Esophagus squamous epithelium (tissue), 4 donors: ENCODE results near the gene ZNRF3.

Experiments used
- CTCF ChIP-seq, 6 experiments: fragments of 450-650 bp in 4 of 6; fragments of 200-600 bp in 2 of 6; sonication (generic) in 2 of 6; IDR thresholded peaks; one replicate each; pipeline ENCODE4 v1.5.1; 2016 to 2019; ENCODE audit warnings: antibody characterized with exemption in 6 of 6, mild to moderate bottlenecking in 4 of 6, moderate library complexity in 4 of 6
- POLR2A ChIP-seq, 4 donors: fragments of 450-650 bp; IDR thresholded peaks; one replicate each; pipeline ENCODE4 v1.6.1; 2017; ENCODE audit warnings: antibody characterized with exemption in 4 of 4, mild to moderate bottlenecking in 4 of 4, moderate library complexity in 3 of 4

- TF ChIP-seq CTCF (IDR thresholded peaks at IDR 0.05), result no peak
- TF ChIP-seq POLR2A (IDR thresholded peaks at IDR 0.05), result no peak
Observed at GRCh38 chr22:28843633-28844032, 39.7 kb upstream of the ZNRF3 start.
